ENCODE data around the gene PDIA6.

The PDIA6 gene

GRCh38 chr2:10790228-10790973 is 22.2 kb downstream of the PDIA6 start:
- Histone ChIP-seq H3K4me2 (ENCODE audit: insufficient read depth, low read length, poor library complexity, severe bottlenecking) (no peak overlapping the region), H2BK120ac (ENCODE audit: low read depth, low read length) (no peak overlapping the region), H4K91ac (ENCODE audit: low read depth, low read length, poor library complexity) (no peak overlapping the region), H3K23ac (ENCODE audit: low read depth, low read length, poor library complexity) (no peak overlapping the region), H2BK15ac (ENCODE audit: low read length) (no peak overlapping the region), H3K18ac (ENCODE audit: low read length) (no peak overlapping the region), H3K9me3 (replicated peaks in 1 of 2; ENCODE audit: control insufficient read depth in 2 of 2, insufficient read depth in 1 of 2, low read depth in 1 of 2, low read length in 2 of 2) (no peaks in the 10 kb centered on the region), H3K79me1 (ENCODE audit: low read depth, low read length) (no peaks in the 10 kb centered on the region), H3K27ac (replicated peaks; ENCODE audit: low read length) (no peak overlapping the region), H3K14ac (ENCODE audit: low read length) (no peak overlapping the region), H2BK12ac (ENCODE audit: low read length) (no peak overlapping the region), H3K4ac (ENCODE audit: low read length) (no peak overlapping the region), H3K36me3 (replicated peaks in 1 of 2; ENCODE audit: control insufficient read depth in 2 of 2, insufficient read depth in 2 of 2, low read length in 2 of 2) (peaks cover 42 to 99% of the 10 kb centered on the region in 2 donors), H3K4me3 (ENCODE audit: low read length in 2 of 2) (no peak overlapping the region), H3K27me3 (ENCODE audit: control insufficient read depth in 3 of 3, insufficient read depth in 3 of 3, low read depth in 1 of 3, low read length in 3 of 3) (no peaks in the 10 kb centered on the region), H2AK5ac (ENCODE audit: low read depth, low read length) (no peak overlapping the region), H4K8ac (ENCODE audit: low read depth, low read length) (no peak overlapping the region), H2BK5ac (ENCODE audit: low read length) (no peak overlapping the region), H3K4me1 (ENCODE audit: control insufficient read depth in 2 of 2, insufficient read depth in 1 of 2, low read depth in 1 of 2, low read length in 2 of 2) (no peaks in the 10 kb centered on the region), H3K9ac (ENCODE audit: low read depth, low read length, poor library complexity) (no peak overlapping the region), H2AFZ (ENCODE audit: low read length) (no peak overlapping the region)
- no CpG with 5 or more reads among the region's 6 CpGs for WGBS, 2 donors (ENCODE audit: extremely low coverage in 2 of 2, insufficient read length in 2 of 2, insufficient replicate concordance in 1 of 2)
- DNase-seq (ENCODE audit: low spot score), result no peak

DNA sequence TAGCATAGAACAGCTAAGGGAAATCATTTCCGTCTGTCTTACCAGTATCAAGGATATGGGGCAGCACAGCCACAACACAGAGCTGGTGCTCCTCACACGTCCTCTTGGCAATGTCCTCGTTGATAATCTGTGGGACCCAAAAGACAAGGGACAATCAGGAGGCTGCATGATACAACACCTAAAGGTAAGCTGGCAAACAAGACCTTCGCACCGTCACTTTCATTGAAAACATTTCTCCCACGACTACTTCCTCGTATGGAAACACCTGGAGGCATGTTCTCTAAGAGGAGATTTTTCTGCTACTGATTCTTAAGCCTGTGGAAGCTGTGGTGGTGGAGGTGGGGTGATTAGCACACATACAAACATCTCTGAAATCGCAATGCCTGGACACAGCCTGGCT is 23.7 kb downstream of the PDIA6 start:
- Histone ChIP-seq H3K36me3 (replicated peaks in 1 of 2; ENCODE audit: control insufficient read depth in 2 of 2, insufficient read depth in 2 of 2, low read length in 2 of 2) (peaks cover 52 to 100% of the 10 kb centered on the region in 2 donors), H4K8ac (ENCODE audit: low read depth, low read length) (no peak overlapping the region), H3K27me3 (ENCODE audit: control insufficient read depth in 3 of 3, insufficient read depth in 3 of 3, low read depth in 1 of 3, low read length in 3 of 3) (no peaks in the 10 kb centered on the region), H3K4me3 (ENCODE audit: low read length in 2 of 2) (no peak overlapping the region), H2BK15ac (ENCODE audit: low read length) (no peak overlapping the region), H3K9me3 (replicated peaks in 1 of 2; ENCODE audit: control insufficient read depth in 2 of 2, insufficient read depth in 1 of 2, low read depth in 1 of 2, low read length in 2 of 2) (no peaks in the 10 kb centered on the region), H3K4me1 (ENCODE audit: control insufficient read depth in 2 of 2, insufficient read depth in 1 of 2, low read depth in 1 of 2, low read length in 2 of 2) (no peaks in the 10 kb centered on the region), H3K14ac (ENCODE audit: low read length) (no peak overlapping the region), H2BK5ac (ENCODE audit: low read length) (no peak overlapping the region), H3K4me2 (ENCODE audit: insufficient read depth, low read length, poor library complexity, severe bottlenecking) (no peak overlapping the region), H3K18ac (ENCODE audit: low read length) (no peak overlapping the region), H2AK5ac (ENCODE audit: low read depth, low read length) (no peak overlapping the region), H2BK12ac (ENCODE audit: low read length) (no peak overlapping the region), H3K79me1 (ENCODE audit: low read depth, low read length) (no peaks in the 10 kb centered on the region), H3K9ac (ENCODE audit: low read depth, low read length, poor library complexity) (no peak overlapping the region), H3K23ac (ENCODE audit: low read depth, low read length, poor library complexity) (no peak overlapping the region), H4K91ac (ENCODE audit: low read depth, low read length, poor library complexity) (no peak overlapping the region), H2AFZ (ENCODE audit: low read length) (no peak overlapping the region), H3K27ac (replicated peaks; ENCODE audit: low read length) (no peak overlapping the region), H3K4ac (ENCODE audit: low read length) (no peak overlapping the region), H2BK120ac (ENCODE audit: low read depth, low read length) (no peak overlapping the region)
- DNase-seq (ENCODE audit: low spot score), result no peak
- no CpG with 5 or more reads among the region's 8 CpGs for WGBS, 2 donors (ENCODE audit: extremely low coverage in 2 of 2, insufficient read length in 2 of 2, insufficient replicate concordance in 1 of 2)

- H3K9me3 ChIP-seq (replicated peaks in 1 of 2; ENCODE audit: control insufficient read depth in 2 of 2, insufficient read depth in 1 of 2, low read depth in 1 of 2, low read length in 2 of 2), result no peaks in the 10 kb centered on the region
- no peak overlapping the region for H3K14ac ChIP-seq (ENCODE audit: low read length)
- H2AK5ac ChIP-seq (ENCODE audit: low read depth, low read length), result no peak overlapping the region
- no peak overlapping the region for H3K18ac ChIP-seq (ENCODE audit: low read length)
- no peak overlapping the region for H2BK5ac ChIP-seq (ENCODE audit: low read length)
- H3K36me3 ChIP-seq (replicated peaks in 1 of 2; ENCODE audit: control insufficient read depth in 2 of 2, insufficient read depth in 2 of 2, low read length in 2 of 2), result peaks cover 51 to 98% of the 10 kb centered on the region in 2 donors
- H3K4ac ChIP-seq (ENCODE audit: low read length), result no peak overlapping the region
- no peak overlapping the region for H2BK15ac ChIP-seq (ENCODE audit: low read length)
- no peak overlapping the region for H2BK120ac ChIP-seq (ENCODE audit: low read depth, low read length)
- H3K79me1 ChIP-seq (ENCODE audit: low read depth, low read length), result no peaks in the 10 kb centered on the region
- no peak overlapping the region for H3K9ac ChIP-seq (ENCODE audit: low read depth, low read length, poor library complexity)
- no peaks in the 10 kb centered on the region for H3K4me1 ChIP-seq (ENCODE audit: control insufficient read depth in 2 of 2, insufficient read depth in 1 of 2, low read depth in 1 of 2, low read length in 2 of 2)
- WGBS, 2 donors (ENCODE audit: extremely low coverage in 2 of 2, insufficient read length in 2 of 2, insufficient replicate concordance in 1 of 2), result no CpG with 5 or more reads among the region's 20 CpGs
- H2BK12ac ChIP-seq (ENCODE audit: low read length), result no peak overlapping the region
- no peak overlapping the region for H4K8ac ChIP-seq (ENCODE audit: low read depth, low read length)
- H3K4me2 ChIP-seq (ENCODE audit: insufficient read depth, low read length, poor library complexity, severe bottlenecking), result no peak overlapping the region
- no peak overlapping the region for H2AFZ ChIP-seq (ENCODE audit: low read length)
- no peak for DNase-seq (ENCODE audit: low spot score)
- H3K27ac ChIP-seq (replicated peaks; ENCODE audit: low read length), result no peak overlapping the region
- H4K91ac ChIP-seq (ENCODE audit: low read depth, low read length, poor library complexity), result no peak overlapping the region
- no peak overlapping the region for H3K23ac ChIP-seq (ENCODE audit: low read depth, low read length, poor library complexity)
- no peaks in the 10 kb centered on the region for H3K27me3 ChIP-seq (ENCODE audit: control insufficient read depth in 3 of 3, insufficient read depth in 3 of 3, low read depth in 1 of 3, low read length in 3 of 3)
- no peak overlapping the region for H3K4me3 ChIP-seq (ENCODE audit: low read length in 2 of 2)
These were observed 25.2 kb downstream of the PDIA6 start for GRCh38 chr2:10787176-10787968.

GRCh38 chr2:10786240-10786982 is 26.2 kb downstream of the PDIA6 start:
- no peaks in the 10 kb centered on the region for H3K4me1 ChIP-seq (ENCODE audit: control insufficient read depth in 2 of 2, insufficient read depth in 1 of 2, low read depth in 1 of 2, low read length in 2 of 2)
- no peaks in the 10 kb centered on the region for H3K27me3 ChIP-seq (ENCODE audit: control insufficient read depth in 3 of 3, insufficient read depth in 3 of 3, low read depth in 1 of 3, low read length in 3 of 3)
- H3K4ac ChIP-seq (ENCODE audit: low read length), result no peak overlapping the region
- H4K8ac ChIP-seq (ENCODE audit: low read depth, low read length), result no peak overlapping the region
- no peak overlapping the region for H2BK120ac ChIP-seq (ENCODE audit: low read depth, low read length)
- DNase-seq (ENCODE audit: low spot score), result no peak
- no peak overlapping the region for H3K27ac ChIP-seq (replicated peaks; ENCODE audit: low read length)
- H3K14ac ChIP-seq (ENCODE audit: low read length), result no peak overlapping the region
- H2BK15ac ChIP-seq (ENCODE audit: low read length), result no peak overlapping the region
- no peaks in the 10 kb centered on the region for H3K9me3 ChIP-seq (replicated peaks in 1 of 2; ENCODE audit: control insufficient read depth in 2 of 2, insufficient read depth in 1 of 2, low read depth in 1 of 2, low read length in 2 of 2)
- no peak overlapping the region for H3K4me2 ChIP-seq (ENCODE audit: insufficient read depth, low read length, poor library complexity, severe bottlenecking)
- no peak overlapping the region for H4K91ac ChIP-seq (ENCODE audit: low read depth, low read length, poor library complexity)
- no peak overlapping the region for H3K18ac ChIP-seq (ENCODE audit: low read length)
- no CpG with 5 or more reads among the region's 12 CpGs for WGBS, 2 donors (ENCODE audit: extremely low coverage in 2 of 2, insufficient read length in 2 of 2, insufficient replicate concordance in 1 of 2)
- no peak overlapping the region for H2BK12ac ChIP-seq (ENCODE audit: low read length)
- H2AK5ac ChIP-seq (ENCODE audit: low read depth, low read length), result no peak overlapping the region
- no peak overlapping the region for H2AFZ ChIP-seq (ENCODE audit: low read length)
- H3K36me3 ChIP-seq (replicated peaks in 1 of 2; ENCODE audit: control insufficient read depth in 2 of 2, insufficient read depth in 2 of 2, low read length in 2 of 2), result peaks cover 48 to 98% of the 10 kb centered on the region in 2 donors
- no peaks in the 10 kb centered on the region for H3K79me1 ChIP-seq (ENCODE audit: low read depth, low read length)
- H2BK5ac ChIP-seq (ENCODE audit: low read length), result no peak overlapping the region
- H3K4me3 ChIP-seq (ENCODE audit: low read length in 2 of 2), result no peak overlapping the region
- H3K23ac ChIP-seq (ENCODE audit: low read depth, low read length, poor library complexity), result no peak overlapping the region
- no peak overlapping the region for H3K9ac ChIP-seq (ENCODE audit: low read depth, low read length, poor library complexity)
